Gastrocnemius medialis (tissue), 4 donors: ENCODE data around the gene SLC38A4.

Experiments used
- POLR2A ChIP-seq, 2 donors: fragments of 450-650 bp; IDR thresholded peaks; one replicate each; pipeline ENCODE4 v1.6.1; 2017; ENCODE audit warnings: antibody characterized with exemption in 2 of 2, mild to moderate bottlenecking in 2 of 2, moderate library complexity in 2 of 2
- TF ChIP-seq, protein P1 (sequence below), 5 experiments: fragments of 450-650 bp in 3 of 5; fragments of 200-600 bp in 2 of 5; sonication (generic) in 2 of 5; IDR thresholded peaks in 4 of 5; conservative IDR thresholded peaks in 1 of 5; 1 replicate in 4 of 5; 2 replicates in 1 of 5; pipeline ENCODE4 v1.5.1; 2016 to 2019; ENCODE audit warnings: antibody characterized with exemption in 5 of 5, mild to moderate bottlenecking in 3 of 5, moderate library complexity in 3 of 5

DNA sequence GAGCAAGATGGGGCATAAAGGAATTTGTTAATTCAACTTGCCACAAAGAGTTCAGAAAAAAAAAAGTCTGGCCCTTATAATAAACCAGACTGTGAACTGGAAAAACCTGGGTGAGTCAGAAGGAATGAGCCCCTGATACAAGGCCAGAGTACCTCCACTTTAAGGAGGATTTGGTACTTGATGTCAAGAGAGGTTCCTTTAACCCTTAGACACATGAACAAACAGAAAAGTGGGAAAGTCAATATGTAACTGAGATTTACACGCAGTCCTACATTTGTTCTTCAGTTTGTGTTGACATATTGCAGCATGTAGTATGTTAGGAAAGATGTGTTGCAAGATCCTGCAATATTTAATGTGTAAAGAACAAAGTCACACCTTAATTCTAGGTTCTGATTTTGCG lies 14.2 kb upstream of the SLC38A4 start:
- TF ChIP-seq, protein P1, sequence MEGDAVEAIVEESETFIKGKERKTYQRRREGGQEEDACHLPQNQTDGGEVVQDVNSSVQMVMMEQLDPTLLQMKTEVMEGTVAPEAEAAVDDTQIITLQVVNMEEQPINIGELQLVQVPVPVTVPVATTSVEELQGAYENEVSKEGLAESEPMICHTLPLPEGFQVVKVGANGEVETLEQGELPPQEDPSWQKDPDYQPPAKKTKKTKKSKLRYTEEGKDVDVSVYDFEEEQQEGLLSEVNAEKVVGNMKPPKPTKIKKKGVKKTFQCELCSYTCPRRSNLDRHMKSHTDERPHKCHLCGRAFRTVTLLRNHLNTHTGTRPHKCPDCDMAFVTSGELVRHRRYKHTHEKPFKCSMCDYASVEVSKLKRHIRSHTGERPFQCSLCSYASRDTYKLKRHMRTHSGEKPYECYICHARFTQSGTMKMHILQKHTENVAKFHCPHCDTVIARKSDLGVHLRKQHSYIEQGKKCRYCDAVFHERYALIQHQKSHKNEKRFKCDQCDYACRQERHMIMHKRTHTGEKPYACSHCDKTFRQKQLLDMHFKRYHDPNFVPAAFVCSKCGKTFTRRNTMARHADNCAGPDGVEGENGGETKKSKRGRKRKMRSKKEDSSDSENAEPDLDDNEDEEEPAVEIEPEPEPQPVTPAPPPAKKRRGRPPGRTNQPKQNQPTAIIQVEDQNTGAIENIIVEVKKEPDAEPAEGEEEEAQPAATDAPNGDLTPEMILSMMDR (IDR thresholded peaks at IDR 0.05 in 4 of 5, conservative IDR thresholded peaks at IDR 0.05 in 1 of 5), result no peak
- no peak for TF ChIP-seq POLR2A (IDR thresholded peaks at IDR 0.05)
